ENCODE data around the gene RSPH9.

DNA sequence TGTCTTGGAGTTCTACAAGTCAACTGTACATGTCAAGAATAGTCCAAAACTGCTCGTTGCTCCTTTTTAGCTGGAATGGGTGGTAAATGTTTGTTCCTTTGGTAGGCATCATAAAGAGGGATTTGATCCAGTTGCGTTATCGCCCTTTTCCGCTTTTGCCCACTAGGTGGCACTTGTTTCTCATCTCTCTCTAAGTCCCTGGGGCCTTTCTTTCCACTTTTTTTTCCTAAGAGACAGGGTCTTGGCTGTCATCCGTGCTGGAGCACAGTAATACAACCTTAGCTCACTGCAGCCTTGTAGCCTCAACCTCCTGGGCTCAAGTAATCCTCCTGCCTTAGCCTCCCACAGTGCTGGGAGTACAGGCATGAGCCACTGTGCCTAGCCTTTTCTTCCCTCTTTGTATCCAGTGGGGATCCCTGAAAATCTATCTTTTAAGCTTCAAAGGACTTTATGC, 36.5 kb upstream of the RSPH9 start:
- no peak for TF ChIP-seq MYC (IDR thresholded peaks at IDR 0.05; ENCODE audit: low read depth, low read length)
- TF ChIP-seq, protein P1, sequence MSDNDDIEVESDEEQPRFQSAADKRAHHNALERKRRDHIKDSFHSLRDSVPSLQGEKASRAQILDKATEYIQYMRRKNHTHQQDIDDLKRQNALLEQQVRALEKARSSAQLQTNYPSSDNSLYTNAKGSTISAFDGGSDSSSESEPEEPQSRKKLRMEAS (IDR thresholded peaks at IDR 0.05; ENCODE audit: low read depth, low read length): no peak
